Astrocyte of the cerebellum (primary cell): ENCODE data around the gene UBAP1L.
A peak's percentile ranks its signal among the peaks of the same experiment; 100 is the strongest.

Experiments
- DNase-seq: peaks from one replicate; pipeline ENCODE4 v3.0.0-alpha.2; 2011; ENCODE audit warnings: low read depth
- H3K4me3 ChIP-seq: 2 replicates; pipeline ENCODE4 v1.5.1; 2011; ENCODE audit warnings: mild to moderate bottlenecking, low read depth, low read length, moderate library complexity
- in situ Hi-C: cut with HindIII; loops from 2 replicates; pipeline ENCODE4 v1.10.0; 2017; ENCODE audit warnings: low sequenced_read_pairs
- TF ChIP-seq, protein P1 (sequence below): IDR thresholded peaks from 2 replicates; pipeline ENCODE4 v1.5.1; 2012; ENCODE audit warnings: low read length, low read depth, moderate library complexity, mild to moderate bottlenecking; ENCODE audit errors: missing control alignments

The UBAP1L gene

DNA sequence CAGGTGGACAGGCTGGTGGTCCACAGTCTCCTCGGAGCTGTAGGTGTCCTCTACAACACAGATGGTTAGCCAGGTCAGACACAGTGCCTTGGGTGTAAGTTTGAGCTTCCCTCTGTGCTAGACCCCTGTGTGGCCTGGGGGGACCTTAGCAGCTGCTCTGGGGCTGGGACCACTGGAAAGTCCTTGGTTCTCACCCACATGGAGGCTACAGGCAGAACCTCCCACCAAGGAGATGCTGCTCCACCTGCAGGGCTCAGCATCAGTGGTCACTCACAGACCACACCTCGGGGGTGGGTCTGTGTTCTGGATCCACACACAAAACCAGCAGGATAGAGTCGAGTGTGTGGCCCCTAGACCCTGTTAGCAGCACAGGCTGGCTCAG is 55.6 kb downstream of the UBAP1L start:
- no peak overlapping the region for H3K4me3 ChIP-seq
- in situ Hi-C loops: no loop called here

DNA sequence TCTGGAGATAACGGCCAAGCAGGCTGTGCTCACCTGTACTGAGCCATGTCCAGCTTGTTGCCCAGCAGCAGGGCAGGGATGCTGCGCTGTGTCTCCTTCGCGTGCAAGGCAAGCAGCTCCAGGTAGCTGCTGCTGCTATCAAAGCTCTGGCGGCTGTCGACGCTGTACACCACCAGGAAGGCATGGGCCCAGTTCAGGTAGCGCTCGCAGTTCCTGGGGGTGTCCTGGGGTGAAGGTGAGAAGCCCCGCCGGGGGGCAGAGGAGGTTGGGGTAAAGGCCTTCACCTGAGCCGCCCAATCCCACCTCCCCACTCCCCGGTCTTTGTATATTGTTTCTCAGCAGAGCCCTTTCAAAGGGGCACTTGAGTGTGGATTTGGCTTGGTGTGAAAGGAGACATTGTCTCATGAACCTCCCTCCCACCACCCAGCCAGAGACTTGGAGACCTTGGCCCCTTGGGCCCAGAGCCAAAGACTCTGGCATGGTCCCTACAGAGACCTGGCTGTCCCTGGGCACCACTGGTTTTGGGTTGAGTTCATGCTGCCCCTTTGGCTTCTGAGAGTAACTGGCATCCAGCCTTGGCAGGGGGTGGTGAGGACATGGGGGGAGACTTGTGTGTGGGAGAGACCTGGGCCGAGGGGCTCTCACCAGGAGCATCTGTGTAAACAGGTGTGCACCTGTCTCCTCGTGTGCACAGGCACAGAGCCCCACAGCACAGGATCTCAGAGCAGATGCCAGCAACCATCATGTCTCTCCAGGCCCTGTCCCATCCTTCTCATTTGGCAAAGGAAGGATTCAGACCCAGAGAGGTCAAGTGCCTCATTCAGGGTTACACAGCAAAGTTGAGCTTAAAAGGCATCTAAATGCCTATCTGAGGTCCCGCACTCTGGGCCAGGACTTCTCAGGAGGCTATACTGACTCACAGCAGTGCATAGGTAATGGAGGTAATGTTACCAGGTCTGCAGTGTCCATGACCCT is 56.3 kb downstream of the UBAP1L start:
- TF ChIP-seq, protein P1, sequence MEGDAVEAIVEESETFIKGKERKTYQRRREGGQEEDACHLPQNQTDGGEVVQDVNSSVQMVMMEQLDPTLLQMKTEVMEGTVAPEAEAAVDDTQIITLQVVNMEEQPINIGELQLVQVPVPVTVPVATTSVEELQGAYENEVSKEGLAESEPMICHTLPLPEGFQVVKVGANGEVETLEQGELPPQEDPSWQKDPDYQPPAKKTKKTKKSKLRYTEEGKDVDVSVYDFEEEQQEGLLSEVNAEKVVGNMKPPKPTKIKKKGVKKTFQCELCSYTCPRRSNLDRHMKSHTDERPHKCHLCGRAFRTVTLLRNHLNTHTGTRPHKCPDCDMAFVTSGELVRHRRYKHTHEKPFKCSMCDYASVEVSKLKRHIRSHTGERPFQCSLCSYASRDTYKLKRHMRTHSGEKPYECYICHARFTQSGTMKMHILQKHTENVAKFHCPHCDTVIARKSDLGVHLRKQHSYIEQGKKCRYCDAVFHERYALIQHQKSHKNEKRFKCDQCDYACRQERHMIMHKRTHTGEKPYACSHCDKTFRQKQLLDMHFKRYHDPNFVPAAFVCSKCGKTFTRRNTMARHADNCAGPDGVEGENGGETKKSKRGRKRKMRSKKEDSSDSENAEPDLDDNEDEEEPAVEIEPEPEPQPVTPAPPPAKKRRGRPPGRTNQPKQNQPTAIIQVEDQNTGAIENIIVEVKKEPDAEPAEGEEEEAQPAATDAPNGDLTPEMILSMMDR: no peak
- no peak for DNase-seq
- no peak overlapping the region for H3K4me3 ChIP-seq
- in situ Hi-C loops: no loop called here

More for the DNA sequence above, 55.6 kb downstream of the UBAP1L start:
- no peak for DNase-seq
- TF ChIP-seq, protein P1: no peak

DNA sequence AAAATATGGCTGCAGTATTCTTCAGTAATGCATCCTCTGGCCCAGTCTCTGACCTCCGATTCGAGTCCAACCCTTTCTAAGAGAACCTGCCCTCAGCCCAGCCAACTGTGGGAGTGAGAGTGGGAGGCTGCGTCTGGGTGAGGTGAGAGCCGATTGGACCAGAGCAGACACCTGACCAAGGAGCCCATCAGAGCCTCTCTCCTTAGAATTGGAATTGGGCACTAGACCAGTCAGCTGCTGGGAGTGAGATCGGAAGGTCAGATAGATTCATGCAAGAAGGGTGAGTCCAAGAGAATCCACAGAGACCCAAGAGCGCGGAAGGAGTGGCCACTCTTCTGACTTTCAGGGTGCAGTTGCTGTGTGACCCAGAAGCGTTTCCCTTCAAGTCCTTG is 57.5 kb downstream of the UBAP1L start:
- DNase-seq: no peak
- no peak overlapping the region for H3K4me3 ChIP-seq
- in situ Hi-C loops: no loop called here
- TF ChIP-seq, protein P1: no peak

DNA sequence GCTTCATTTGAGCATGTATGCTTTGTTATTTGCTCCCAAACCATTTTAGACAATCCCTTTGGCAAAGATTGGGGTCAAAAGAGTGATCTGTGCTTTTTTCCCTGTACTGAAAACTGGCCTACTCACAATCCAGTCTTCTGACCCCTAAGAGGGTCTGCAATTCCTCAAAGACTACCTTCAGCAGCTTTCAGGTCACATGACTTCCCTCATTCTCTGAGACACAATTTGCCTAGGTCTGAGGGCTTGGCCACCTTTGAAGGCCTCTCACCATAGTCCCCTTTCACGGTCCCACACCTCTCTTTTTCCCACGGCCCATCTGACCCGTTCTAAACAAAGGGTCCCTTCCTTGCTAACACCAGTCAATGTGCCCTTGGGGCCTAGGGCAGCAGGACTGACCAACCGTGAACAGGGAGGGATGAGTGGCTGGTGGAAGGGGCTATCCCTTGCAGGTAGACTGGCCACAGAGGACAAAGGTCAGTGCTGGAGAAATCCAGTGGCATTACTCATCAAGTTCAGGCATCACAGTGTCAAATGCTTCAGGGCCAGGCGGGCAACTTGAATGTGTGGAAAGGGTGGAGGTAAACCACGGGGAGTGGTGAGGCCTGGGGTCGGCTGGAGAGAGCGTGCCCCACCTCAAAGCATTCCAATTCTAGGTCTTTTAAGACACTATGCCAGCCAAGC is 58.0 kb downstream of the UBAP1L start:
- no peak for DNase-seq
- TF ChIP-seq, protein P1: no peak
- no peak overlapping the region for H3K4me3 ChIP-seq
- in situ Hi-C loops: no loop called here

DNA sequence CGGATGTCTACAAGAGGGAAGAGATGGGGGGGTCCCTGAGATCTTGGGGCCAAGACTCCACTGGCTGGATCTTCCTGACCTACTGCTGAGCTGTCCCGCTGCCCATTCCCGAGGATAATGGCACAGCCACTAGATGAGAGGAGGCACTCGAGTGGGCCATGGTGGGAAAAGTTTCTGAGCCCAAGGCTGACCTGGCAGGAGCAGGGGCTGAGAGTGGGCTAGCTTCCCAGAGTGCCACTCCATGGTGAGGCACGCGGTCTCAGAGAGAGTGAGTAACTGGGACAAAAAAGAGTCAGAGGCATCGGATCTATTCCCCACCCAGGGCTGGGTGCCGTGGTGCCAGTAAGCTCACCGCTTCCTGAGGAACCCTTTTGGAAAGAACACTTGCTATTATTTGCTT is 58.9 kb downstream of the UBAP1L start:
- no peak for DNase-seq
- TF ChIP-seq, protein P1: no peak
- in situ Hi-C loops: no loop called here
- H3K4me3 ChIP-seq: no peak overlapping the region

DNA sequence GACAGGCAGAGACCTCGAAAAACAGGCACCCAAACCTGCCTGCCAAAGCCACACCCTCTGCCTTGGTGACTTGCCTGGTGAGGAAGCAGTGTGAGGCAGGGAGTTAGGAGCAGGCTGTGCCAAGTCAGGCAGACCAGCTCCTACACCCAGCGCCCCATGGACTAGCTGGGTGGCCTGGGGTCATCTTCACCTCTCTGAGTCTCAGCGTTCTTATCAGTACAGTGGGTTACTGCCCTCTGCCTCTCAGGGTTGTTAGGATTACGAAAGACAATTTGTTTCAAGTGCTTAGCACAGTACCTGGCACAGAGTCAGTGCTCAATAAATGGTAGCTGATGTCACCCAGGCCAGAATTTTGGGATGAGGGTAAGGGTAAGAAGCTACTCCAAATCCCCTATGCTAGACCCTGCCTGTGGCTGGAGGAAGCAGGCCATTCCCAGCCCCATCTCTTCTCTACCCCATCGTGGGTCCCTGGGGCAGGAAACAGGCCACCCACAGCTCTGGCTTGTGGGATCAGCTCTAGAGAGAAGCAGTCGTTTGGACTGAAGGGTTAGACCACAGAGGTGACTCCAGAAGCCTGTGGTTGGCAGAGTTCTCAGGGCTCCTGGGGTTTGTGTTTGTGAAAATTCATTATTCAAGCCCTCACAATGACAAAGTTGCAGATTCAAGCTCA is 59.7 kb downstream of the UBAP1L start:
- TF ChIP-seq, protein P1: no peak
- in situ Hi-C loops: no loop called here
- peak; percentile 71 for DNase-seq
- H3K4me3 ChIP-seq: no peak overlapping the region
